Panc1 (cell line): Measurements from ENCODE around the gene CES2.

ENCODE experiments used
- CTCF ChIP-seq: fragments of 450-650 bp; IDR thresholded peaks from 2 replicates; pipeline ENCODE4 v1.5.1; 2017; ENCODE audit warnings: mild to moderate bottlenecking
- POLR2AphosphoS5 ChIP-seq: IDR thresholded peaks from 2 replicates; pipeline ENCODE4 v1.6.1; 2012; ENCODE audit warnings: mild to moderate bottlenecking, low read depth, low read length, moderate library complexity
- REST ChIP-seq, 2 experiments: IDR thresholded peaks; 2 replicates each; pipeline ENCODE4 v1.6.1; 2011 to 2012; ENCODE audit warnings: low read depth in 2 of 2, control low read depth in 1 of 2, low read length in 1 of 2, mild to moderate bottlenecking in 1 of 2, moderate library complexity in 1 of 2; ENCODE audit not compliant: insufficient read depth in 1 of 2
- SIN3A ChIP-seq: IDR thresholded peaks from 2 replicates; pipeline ENCODE4 v1.6.1; 2012; ENCODE audit warnings: low read depth, mild to moderate bottlenecking, low read length, moderate library complexity, borderline replicate concordance; ENCODE audit not compliant: insufficient read depth
- TCF7L2 ChIP-seq: IDR thresholded peaks from 2 replicates; pipeline ENCODE4 v1.6.1; 2011; ENCODE audit warnings: mild to moderate bottlenecking, low read depth, low read length, inconsistent platforms

GRCh38 chr16:66920924-66921680 is 14.2 kb upstream of the CES2 start:
- TF ChIP-seq CTCF (no peak), POLR2AphosphoS5 (no peak), REST (IDR thresholded peaks at IDR 0.05; ENCODE audit: insufficient read depth in 1 of 2, low read depth in 2 of 2, low read length in 1 of 2) (no peak), TCF7L2 (no peak), SIN3A (no peak)
